ENCODE data around the gene NSD2. TPM values are rescaled to one million over a fixed set of nuclear protein-coding genes. Genes with fewer than 3 reads are reported as not detected.

The NSD2 gene
- total and polyA plus RNA-seq, 4 donors = 5.1 to 71.5 (median 11.6) TPM

GRCh38 chr4:1962980-1963379, 91.8 kb downstream of the NSD2 start:
- Histone ChIP-seq H3K4me1 (ENCODE audit: control insufficient read depth in 4 of 4, insufficient read depth in 4 of 4, low read length in 3 of 4) (peaks cover 0 to 2% (median 0%) of the 10 kb centered on the region in 4 donors), H3K9me3 (ENCODE audit: control insufficient read depth in 4 of 4, low read length in 3 of 4) (no peaks in the 10 kb centered on the region), H3K9ac (ENCODE audit: low read depth in 1 of 2, low read length in 2 of 2) (no peak overlapping the region), H3K36me3 (ENCODE audit: control insufficient read depth in 4 of 4, insufficient read depth in 3 of 4, low read depth in 1 of 4, low read length in 3 of 4) (peaks cover 5 to 35% (median 12%) of the 10 kb centered on the region in 4 donors), H3K27ac (ENCODE audit: low read depth in 1 of 2, low read length in 2 of 2) (no peak overlapping the region), H3K4me3 (ENCODE audit: low read depth in 1 of 3, low read length in 3 of 3) (no peak overlapping the region), H3K27me3 (ENCODE audit: control insufficient read depth in 4 of 4, insufficient read depth in 4 of 4, low read length in 3 of 4) (no peaks in the 10 kb centered on the region)
- TF ChIP-seq FOXA2 (IDR thresholded peaks at IDR 0.05) = no peak
- no peak for TF ChIP-seq GABPA (IDR thresholded peaks at IDR 0.05 in 1 of 2, conservative IDR thresholded peaks at IDR 0.05 in 1 of 2)
- TF ChIP-seq REST (IDR thresholded peaks at IDR 0.05) = no peak
- no peak for TF ChIP-seq ZBTB33 (IDR thresholded peaks at IDR 0.05)
- TF ChIP-seq NR2F2 (IDR thresholded peaks at IDR 0.05) = no peak
- no peak for TF ChIP-seq JUND (IDR thresholded peaks at IDR 0.05)
- no peak for TF ChIP-seq SP1 (IDR thresholded peaks at IDR 0.05)
- no peak for TF ChIP-seq FOXA1 (IDR thresholded peaks at IDR 0.05)
- no peak for TF ChIP-seq HNF4G (IDR thresholded peaks at IDR 0.05)
- no peak for TF ChIP-seq RAD21 (IDR thresholded peaks at IDR 0.05)
- TF ChIP-seq EGR1 (IDR thresholded peaks at IDR 0.05; ENCODE audit: low read depth in 2 of 2) = no peak
- TF ChIP-seq ATF3 (IDR thresholded peaks at IDR 0.05) = no peak
- no peak for TF ChIP-seq MAX (IDR thresholded peaks at IDR 0.05)
- TF ChIP-seq YY1 (IDR thresholded peaks at IDR 0.05) = no peak
- TF ChIP-seq CTCF (IDR thresholded peaks at IDR 0.05; ENCODE audit: low read depth, low read length, missing input control) = no peak
- no peak for TF ChIP-seq RXRA (IDR thresholded peaks at IDR 0.05)
- TF ChIP-seq TAF1 (conservative IDR thresholded peaks at IDR 0.05) = no peak
- no peak for TF ChIP-seq HNF4A (conservative IDR thresholded peaks at IDR 0.05)
- WGBS = 94% methylated on average over 4 of the region's 4 CpGs
- DNase-seq (ENCODE audit: low spot score) = no peak

Measured in liver (tissue), 9 donors.